PFSK-1 (cell line): ENCODE data around the gene AQP1.

Source experiments
- POLR2AphosphoS5 ChIP-seq: IDR thresholded peaks from 2 replicates; pipeline ENCODE4 v1.6.1; 2012; ENCODE audit warnings: low read depth, mild to moderate bottlenecking, control low read depth, low read length, moderate library complexity
- SIN3A ChIP-seq: IDR thresholded peaks from 2 replicates; pipeline ENCODE4 v1.6.1; 2012; ENCODE audit warnings: mild to moderate bottlenecking, low read length, moderate library complexity, borderline replicate concordance; ENCODE audit not compliant: insufficient read depth
- TAF1 ChIP-seq: IDR thresholded peaks from 2 replicates; pipeline ENCODE4 v1.6.1; 2012; ENCODE audit warnings: low read length, control low read depth, borderline replicate concordance; ENCODE audit not compliant: insufficient read depth
- TF ChIP-seq, protein P1 (sequence below), 2 experiments: IDR thresholded peaks; 2 replicates each; pipeline versions ENCODE4 v1.6.1 to v1.8.0; 2011 to 2012; ENCODE audit warnings: low read depth in 2 of 2, low read length in 2 of 2, control low read depth in 1 of 2, inconsistent platforms in 1 of 2, mild to moderate bottlenecking in 1 of 2, moderate library complexity in 1 of 2; ENCODE audit not compliant: insufficient read depth in 1 of 2

DNA sequence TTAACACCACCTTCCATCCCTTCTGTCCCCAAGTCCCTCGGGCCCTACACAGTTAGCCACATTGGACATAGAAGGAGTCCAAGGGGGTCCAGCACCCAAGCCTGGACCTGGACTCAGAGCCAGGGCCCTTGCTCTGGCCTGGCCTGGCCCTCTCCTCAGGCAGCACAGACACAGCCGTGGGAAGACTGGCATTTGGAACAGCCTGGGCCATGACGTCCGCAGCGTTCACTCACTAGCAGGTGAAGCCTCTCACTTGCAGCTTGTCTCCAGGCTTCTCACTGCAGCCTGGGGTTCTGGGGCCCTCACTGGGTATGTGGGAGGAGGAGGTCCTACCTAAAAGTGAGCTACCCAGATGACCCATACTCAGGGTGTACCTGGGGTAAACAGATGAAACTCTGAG is 33.7 kb upstream of the AQP1 start:
- TF ChIP-seq, protein P1, sequence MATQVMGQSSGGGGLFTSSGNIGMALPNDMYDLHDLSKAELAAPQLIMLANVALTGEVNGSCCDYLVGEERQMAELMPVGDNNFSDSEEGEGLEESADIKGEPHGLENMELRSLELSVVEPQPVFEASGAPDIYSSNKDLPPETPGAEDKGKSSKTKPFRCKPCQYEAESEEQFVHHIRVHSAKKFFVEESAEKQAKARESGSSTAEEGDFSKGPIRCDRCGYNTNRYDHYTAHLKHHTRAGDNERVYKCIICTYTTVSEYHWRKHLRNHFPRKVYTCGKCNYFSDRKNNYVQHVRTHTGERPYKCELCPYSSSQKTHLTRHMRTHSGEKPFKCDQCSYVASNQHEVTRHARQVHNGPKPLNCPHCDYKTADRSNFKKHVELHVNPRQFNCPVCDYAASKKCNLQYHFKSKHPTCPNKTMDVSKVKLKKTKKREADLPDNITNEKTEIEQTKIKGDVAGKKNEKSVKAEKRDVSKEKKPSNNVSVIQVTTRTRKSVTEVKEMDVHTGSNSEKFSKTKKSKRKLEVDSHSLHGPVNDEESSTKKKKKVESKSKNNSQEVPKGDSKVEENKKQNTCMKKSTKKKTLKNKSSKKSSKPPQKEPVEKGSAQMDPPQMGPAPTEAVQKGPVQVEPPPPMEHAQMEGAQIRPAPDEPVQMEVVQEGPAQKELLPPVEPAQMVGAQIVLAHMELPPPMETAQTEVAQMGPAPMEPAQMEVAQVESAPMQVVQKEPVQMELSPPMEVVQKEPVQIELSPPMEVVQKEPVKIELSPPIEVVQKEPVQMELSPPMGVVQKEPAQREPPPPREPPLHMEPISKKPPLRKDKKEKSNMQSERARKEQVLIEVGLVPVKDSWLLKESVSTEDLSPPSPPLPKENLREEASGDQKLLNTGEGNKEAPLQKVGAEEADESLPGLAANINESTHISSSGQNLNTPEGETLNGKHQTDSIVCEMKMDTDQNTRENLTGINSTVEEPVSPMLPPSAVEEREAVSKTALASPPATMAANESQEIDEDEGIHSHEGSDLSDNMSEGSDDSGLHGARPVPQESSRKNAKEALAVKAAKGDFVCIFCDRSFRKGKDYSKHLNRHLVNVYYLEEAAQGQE (IDR thresholded peaks at IDR 0.05; ENCODE audit: insufficient read depth in 1 of 2, low read depth in 2 of 2, low read length in 2 of 2) = no peak
- no peak for TF ChIP-seq TAF1
- TF ChIP-seq POLR2AphosphoS5 = no peak
- no peak for TF ChIP-seq SIN3A
